HepG2 (cell line): ENCODE measurements around the gene RPS14. TPM values are rescaled to one million over a fixed set of nuclear protein-coding genes. Genes with fewer than 3 reads are reported as not detected.
A peak's percentile ranks its signal among the peaks of the same experiment; 100 is the strongest.

Experiments
- AGO2 ChIP-seq: fragments of 200-400 bp; formaldehyde crosslinking; optimal IDR thresholded peaks from 2 replicates; pipeline ENCODE3; 2017; ENCODE audit warnings: mild to moderate bottlenecking, low read depth, low read length, moderate library complexity
- DMAP1 ChIP-seq: IDR thresholded peaks from 2 replicates; pipeline ENCODE4 v1.6.1; 2016
- FOSL1 ChIP-seq: sonication (generic); formaldehyde crosslinking; IDR thresholded peaks from 2 replicates; pipeline ENCODE4 v1.9.0; 2021; ENCODE audit warnings: missing genetic modification reagents, borderline replicate concordance
- KDM6A ChIP-seq: IDR thresholded peaks from 2 replicates; pipeline ENCODE4 v1.6.1; 2016; ENCODE audit warnings: low read depth
- NFYB ChIP-seq: sonication (generic); formaldehyde crosslinking; IDR thresholded peaks from 2 replicates; pipeline ENCODE4 v1.4.0; 2020; ENCODE audit warnings: missing genetic modification reagents
- PITX1 ChIP-seq: sonication (generic); formaldehyde crosslinking; IDR thresholded peaks from 2 replicates; pipeline ENCODE4 v1.5.1; 2020; ENCODE audit warnings: mild to moderate bottlenecking, missing genetic modification reagents
- THAP9 ChIP-seq: sonication (generic); formaldehyde crosslinking; IDR thresholded peaks from 2 replicates; pipeline ENCODE4; 2020; ENCODE audit warnings: missing genetic modification reagents, mild to moderate bottlenecking, borderline replicate concordance
- ZNF24 ChIP-seq: fragments of 450-650 bp; IDR thresholded peaks from 2 replicates; pipeline ENCODE4 v1.6.1; 2017; ENCODE audit warnings: antibody characterized with exemption, mild to moderate bottlenecking
- ZNF605 ChIP-seq: sonication (generic); formaldehyde crosslinking; IDR thresholded peaks from 2 replicates; pipeline ENCODE4 v1.8.0; 2022; ENCODE audit warnings: mild to moderate bottlenecking, missing genetic modification reagents
- polyA plus RNA-seq, 8 experiments: library from polyadenylated mRNA; depleted of rRNA in 3 of 8; stranded (reverse) in 7 of 8; unstranded in 1 of 8; fragments of >200 nt; fragmentation: Illumina TruSeq in 4 of 8; extraction: Trizol in 4 of 8; gene quantifications; 2 replicates each; pipeline versions ENCODE4 v1.2.1 to v1.2.3, GENCODE V29; 2011 to 2016; ENCODE audit warnings: low read depth in 4 of 8, missing spikeins in 1 of 8, mixed read lengths in 1 of 8; ENCODE audit not compliant: insufficient read depth in 1 of 8
- total RNA-seq, 5 experiments: library from RNA; depleted of rRNA; stranded (reverse); fragments of >200 nt; fragmentation: Illumina TruSeq; extraction: Trizol; gene quantifications; 2 replicates each; pipeline ENCODE4 v1.2.3, GENCODE V29; 2016; ENCODE audit warnings: low read depth in 1 of 5
- TF ChIP-seq, protein P1 (sequence below): sonication (generic); formaldehyde crosslinking; IDR thresholded peaks from 2 replicates; pipeline ENCODE4 v1.9.0; 2021; ENCODE audit warnings: missing genetic modification reagents, mild to moderate bottlenecking, borderline replicate concordance
- TF ChIP-seq, protein P2 (sequence below): sonication (generic); formaldehyde crosslinking; IDR thresholded peaks from 2 replicates; pipeline ENCODE4 v1.4.0; 2020; ENCODE audit warnings: low read depth, mild to moderate bottlenecking, missing genetic modification reagents
- TF ChIP-seq, protein P3 (sequence below): sonication (generic); formaldehyde crosslinking; IDR thresholded peaks from 2 replicates; pipeline ENCODE4 v1.4.0; 2020; ENCODE audit warnings: missing genetic modification reagents
- TF ChIP-seq, protein P4 (sequence below): IDR thresholded peaks from 2 replicates; pipeline ENCODE4 v1.6.1; 2016; ENCODE audit warnings: missing compliant biosample characterization, missing genetic modification reagents, borderline replicate concordance
- TF ChIP-seq, protein P5 (sequence below): sonication (generic); formaldehyde crosslinking; IDR thresholded peaks from 2 replicates; pipeline ENCODE4 v1.5.0; 2020; ENCODE audit warnings: missing genetic modification reagents, mild to moderate bottlenecking, borderline replicate concordance
- TF ChIP-seq, protein P6 (sequence below): sonication (generic); formaldehyde crosslinking; IDR thresholded peaks from 2 replicates; pipeline ENCODE4 v1.4.0; 2020; ENCODE audit warnings: missing genetic modification reagents, borderline replicate concordance

RPS14 gene
- total and polyA plus RNA-seq, 2 of the 13 experiments (the other 11 are each of a cell fraction or from before 2014, with no cell fraction given): 2,116 to 3,295 TPM

- TF ChIP-seq, protein P1, sequence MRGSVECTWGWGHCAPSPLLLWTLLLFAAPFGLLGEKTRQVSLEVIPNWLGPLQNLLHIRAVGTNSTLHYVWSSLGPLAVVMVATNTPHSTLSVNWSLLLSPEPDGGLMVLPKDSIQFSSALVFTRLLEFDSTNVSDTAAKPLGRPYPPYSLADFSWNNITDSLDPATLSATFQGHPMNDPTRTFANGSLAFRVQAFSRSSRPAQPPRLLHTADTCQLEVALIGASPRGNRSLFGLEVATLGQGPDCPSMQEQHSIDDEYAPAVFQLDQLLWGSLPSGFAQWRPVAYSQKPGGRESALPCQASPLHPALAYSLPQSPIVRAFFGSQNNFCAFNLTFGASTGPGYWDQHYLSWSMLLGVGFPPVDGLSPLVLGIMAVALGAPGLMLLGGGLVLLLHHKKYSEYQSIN: no peak
- TF ChIP-seq, protein P2, sequence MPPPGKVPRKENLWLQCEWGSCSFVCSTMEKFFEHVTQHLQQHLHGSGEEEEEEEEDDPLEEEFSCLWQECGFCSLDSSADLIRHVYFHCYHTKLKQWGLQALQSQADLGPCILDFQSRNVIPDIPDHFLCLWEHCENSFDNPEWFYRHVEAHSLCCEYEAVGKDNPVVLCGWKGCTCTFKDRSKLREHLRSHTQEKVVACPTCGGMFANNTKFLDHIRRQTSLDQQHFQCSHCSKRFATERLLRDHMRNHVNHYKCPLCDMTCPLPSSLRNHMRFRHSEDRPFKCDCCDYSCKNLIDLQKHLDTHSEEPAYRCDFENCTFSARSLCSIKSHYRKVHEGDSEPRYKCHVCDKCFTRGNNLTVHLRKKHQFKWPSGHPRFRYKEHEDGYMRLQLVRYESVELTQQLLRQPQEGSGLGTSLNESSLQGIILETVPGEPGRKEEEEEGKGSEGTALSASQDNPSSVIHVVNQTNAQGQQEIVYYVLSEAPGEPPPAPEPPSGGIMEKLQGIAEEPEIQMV (CRISPR knock-in tag): no peak
- TF ChIP-seq DMAP1 (CRISPR knock-in tag) (peak; percentile 80; the same call in 1 of the 2 replicates), THAP9 (no peak; the same call in 1 of the 2 replicates), AGO2 (peak; percentile 44), NFYB (CRISPR knock-in tag) (no peak), PITX1 (CRISPR knock-in tag) (no peak), ZNF24 (no peak), KDM6A (CRISPR knock-in tag) (no peak), FOSL1 (CRISPR knock-in tag) (no peak), ZNF605 (no peak)
- TF ChIP-seq, protein P3, sequence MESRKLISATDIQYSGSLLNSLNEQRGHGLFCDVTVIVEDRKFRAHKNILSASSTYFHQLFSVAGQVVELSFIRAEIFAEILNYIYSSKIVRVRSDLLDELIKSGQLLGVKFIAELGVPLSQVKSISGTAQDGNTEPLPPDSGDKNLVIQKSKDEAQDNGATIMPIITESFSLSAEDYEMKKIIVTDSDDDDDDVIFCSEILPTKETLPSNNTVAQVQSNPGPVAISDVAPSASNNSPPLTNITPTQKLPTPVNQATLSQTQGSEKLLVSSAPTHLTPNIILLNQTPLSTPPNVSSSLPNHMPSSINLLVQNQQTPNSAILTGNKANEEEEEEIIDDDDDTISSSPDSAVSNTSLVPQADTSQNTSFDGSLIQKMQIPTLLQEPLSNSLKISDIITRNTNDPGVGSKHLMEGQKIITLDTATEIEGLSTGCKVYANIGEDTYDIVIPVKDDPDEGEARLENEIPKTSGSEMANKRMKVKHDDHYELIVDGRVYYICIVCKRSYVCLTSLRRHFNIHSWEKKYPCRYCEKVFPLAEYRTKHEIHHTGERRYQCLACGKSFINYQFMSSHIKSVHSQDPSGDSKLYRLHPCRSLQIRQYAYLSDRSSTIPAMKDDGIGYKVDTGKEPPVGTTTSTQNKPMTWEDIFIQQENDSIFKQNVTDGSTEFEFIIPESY (CRISPR knock-in tag): no peak
- TF ChIP-seq, protein P4, sequence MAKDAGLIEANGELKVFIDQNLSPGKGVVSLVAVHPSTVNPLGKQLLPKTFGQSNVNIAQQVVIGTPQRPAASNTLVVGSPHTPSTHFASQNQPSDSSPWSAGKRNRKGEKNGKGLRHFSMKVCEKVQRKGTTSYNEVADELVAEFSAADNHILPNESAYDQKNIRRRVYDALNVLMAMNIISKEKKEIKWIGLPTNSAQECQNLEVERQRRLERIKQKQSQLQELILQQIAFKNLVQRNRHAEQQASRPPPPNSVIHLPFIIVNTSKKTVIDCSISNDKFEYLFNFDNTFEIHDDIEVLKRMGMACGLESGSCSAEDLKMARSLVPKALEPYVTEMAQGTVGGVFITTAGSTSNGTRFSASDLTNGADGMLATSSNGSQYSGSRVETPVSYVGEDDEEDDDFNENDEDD: no peak
- TF ChIP-seq, protein P5, sequence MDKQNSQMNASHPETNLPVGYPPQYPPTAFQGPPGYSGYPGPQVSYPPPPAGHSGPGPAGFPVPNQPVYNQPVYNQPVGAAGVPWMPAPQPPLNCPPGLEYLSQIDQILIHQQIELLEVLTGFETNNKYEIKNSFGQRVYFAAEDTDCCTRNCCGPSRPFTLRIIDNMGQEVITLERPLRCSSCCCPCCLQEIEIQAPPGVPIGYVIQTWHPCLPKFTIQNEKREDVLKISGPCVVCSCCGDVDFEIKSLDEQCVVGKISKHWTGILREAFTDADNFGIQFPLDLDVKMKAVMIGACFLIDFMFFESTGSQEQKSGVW: no peak
- TF ChIP-seq, protein P6, sequence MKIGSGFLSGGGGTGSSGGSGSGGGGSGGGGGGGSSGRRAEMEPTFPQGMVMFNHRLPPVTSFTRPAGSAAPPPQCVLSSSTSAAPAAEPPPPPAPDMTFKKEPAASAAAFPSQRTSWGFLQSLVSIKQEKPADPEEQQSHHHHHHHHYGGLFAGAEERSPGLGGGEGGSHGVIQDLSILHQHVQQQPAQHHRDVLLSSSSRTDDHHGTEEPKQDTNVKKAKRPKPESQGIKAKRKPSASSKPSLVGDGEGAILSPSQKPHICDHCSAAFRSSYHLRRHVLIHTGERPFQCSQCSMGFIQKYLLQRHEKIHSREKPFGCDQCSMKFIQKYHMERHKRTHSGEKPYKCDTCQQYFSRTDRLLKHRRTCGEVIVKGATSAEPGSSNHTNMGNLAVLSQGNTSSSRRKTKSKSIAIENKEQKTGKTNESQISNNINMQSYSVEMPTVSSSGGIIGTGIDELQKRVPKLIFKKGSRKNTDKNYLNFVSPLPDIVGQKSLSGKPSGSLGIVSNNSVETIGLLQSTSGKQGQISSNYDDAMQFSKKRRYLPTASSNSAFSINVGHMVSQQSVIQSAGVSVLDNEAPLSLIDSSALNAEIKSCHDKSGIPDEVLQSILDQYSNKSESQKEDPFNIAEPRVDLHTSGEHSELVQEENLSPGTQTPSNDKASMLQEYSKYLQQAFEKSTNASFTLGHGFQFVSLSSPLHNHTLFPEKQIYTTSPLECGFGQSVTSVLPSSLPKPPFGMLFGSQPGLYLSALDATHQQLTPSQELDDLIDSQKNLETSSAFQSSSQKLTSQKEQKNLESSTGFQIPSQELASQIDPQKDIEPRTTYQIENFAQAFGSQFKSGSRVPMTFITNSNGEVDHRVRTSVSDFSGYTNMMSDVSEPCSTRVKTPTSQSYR: peak; percentile 17; the same call in 1 of the 2 replicates
Observed at GRCh38 chr5:150485693-150486401, 36.3 kb upstream of the RPS14 start (continued).
